AG04449 (cell line): ENCODE results near the gene PPP2R3B.

Source experiments
- CTCF ChIA-PET: fragments of 350-600 bp; formaldehyde crosslinking; extraction: SDS; loops from one replicate; lab custom pipeline; 2021; ENCODE audit warnings: antibody characterized with exemption; lab: Yijun Ruan, JAX
- POLR2A ChIA-PET: fragments of 400-600, 350-600 bp; formaldehyde crosslinking; extraction: SDS; loops from one replicate; lab custom pipeline; 2020; ENCODE audit warnings: antibody characterized with exemption, inconsistent platforms; lab: Yijun Ruan, JAX
- DNase-seq: peaks from one replicate; pipeline ENCODE4 v3.0.0-alpha.2; 2010; ENCODE audit warnings: low read depth, low spot score
- H3K4me3 ChIP-seq: 2 replicates; pipeline ENCODE4 v1.5.1; 2011; ENCODE audit warnings: low read depth, mild to moderate bottlenecking, control low read depth, low read length
- CTCF ChIP-seq: IDR thresholded peaks from one replicate; pipeline ENCODE4 v1.5.1; 2011; ENCODE audit warnings: mild to moderate bottlenecking, moderate library complexity, low read length, control low read depth, inconsistent platforms; ENCODE audit not compliant: insufficient read depth; ENCODE audit errors: missing control alignments

PPP2R3B gene

DNA sequence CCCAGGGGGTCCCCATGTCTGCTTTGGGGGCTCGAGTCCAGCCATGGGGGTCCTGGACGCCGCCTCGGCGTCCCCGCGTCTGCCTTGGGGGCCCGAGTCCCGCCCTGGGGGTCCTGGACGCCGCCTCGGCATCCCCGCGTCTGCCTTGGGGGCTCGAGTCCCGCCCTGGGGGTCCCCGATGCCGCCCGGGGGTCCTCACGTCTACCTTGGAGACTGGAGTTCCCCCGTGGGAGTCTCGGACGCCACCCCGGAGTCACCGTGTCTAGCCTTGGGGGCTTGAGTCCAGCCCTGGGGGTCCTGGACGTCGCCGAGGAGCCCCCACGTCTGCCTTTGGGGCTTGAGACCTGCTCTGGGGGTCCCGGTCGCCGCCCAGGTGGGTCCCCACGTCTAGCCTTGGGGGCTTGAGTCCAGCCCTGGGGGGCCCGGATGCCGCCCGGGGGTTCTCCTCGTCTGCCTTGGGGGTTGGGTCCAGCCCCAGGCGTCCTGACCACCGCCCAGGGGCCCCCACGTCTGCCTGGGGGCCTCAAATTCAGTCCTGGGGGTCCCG lies 67.1 kb downstream of the PPP2R3B start:
- peak overlapping the region; percentile 88 for H3K4me3 ChIP-seq
- POLR2A ChIA-PET = no interaction called here
- TF ChIP-seq CTCF = no peak
- no peak for DNase-seq
- CTCF ChIA-PET = no interaction called here

DNA sequence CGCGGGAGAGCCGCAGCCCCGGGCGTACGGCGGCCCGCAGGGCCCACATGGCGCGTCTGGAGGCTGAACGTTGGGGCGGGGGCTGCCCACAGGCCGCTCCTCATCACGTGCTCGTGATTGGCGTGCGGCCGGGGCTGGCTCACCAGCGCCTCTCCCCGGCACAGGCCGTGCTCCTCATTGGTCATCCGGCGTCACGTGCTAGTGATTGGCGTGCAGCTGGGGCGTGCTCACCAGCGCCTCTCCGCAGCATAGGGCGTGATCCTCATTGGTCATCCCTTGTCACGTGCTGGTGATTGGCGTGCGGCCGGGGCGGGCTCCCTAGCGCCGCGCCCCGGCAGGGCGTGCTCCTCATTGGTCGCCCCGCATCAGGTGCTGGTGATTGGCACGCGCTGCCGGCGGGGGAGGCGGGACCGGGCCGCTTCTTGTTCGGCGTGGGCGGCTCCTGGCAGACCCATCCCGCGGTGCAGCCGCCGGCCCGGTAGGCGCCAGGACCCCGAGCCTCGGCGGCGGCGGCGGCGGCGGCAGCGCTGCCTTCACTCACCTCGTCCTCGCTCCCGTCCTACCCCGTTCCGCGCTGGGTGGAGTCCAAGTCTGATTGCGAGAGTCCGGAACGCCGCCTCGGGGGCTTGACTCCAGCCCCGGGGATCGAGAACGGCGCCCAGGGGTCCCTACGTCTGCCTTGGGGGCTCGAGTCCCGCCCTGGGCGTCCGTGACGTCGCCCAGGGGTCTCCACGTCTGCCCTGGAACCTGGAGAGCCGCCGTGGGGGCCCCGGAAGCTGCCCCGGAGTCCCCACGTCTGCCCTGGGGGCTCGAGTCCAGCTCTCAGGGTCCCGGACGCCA lies 67.7 kb downstream of the PPP2R3B start, which contains the start of gene GTPBP6:
GTPBP6 (minus strand) TSS at position 58 of the 840 bp plus-strand sequence; CDS start at position 49, 9 bp downstream.
- CTCF ChIA-PET = no interaction called here
- DNase-seq = peak; percentile 97
- POLR2A ChIA-PET = no interaction called here
- TF ChIP-seq CTCF = peak; percentile 44
- H3K4me3 ChIP-seq = peak within 1 kb of the TSS; percentile 88

GRCh38 chrX:318068-318738 lies 68.5 kb downstream of the PPP2R3B start:
- DNase-seq = peak; percentile 85
- no peak for TF ChIP-seq CTCF
- POLR2A ChIA-PET = no interaction called here
- CTCF ChIA-PET = no interaction called here
- H3K4me3 ChIP-seq = peak overlapping the region; percentile 86

DNA sequence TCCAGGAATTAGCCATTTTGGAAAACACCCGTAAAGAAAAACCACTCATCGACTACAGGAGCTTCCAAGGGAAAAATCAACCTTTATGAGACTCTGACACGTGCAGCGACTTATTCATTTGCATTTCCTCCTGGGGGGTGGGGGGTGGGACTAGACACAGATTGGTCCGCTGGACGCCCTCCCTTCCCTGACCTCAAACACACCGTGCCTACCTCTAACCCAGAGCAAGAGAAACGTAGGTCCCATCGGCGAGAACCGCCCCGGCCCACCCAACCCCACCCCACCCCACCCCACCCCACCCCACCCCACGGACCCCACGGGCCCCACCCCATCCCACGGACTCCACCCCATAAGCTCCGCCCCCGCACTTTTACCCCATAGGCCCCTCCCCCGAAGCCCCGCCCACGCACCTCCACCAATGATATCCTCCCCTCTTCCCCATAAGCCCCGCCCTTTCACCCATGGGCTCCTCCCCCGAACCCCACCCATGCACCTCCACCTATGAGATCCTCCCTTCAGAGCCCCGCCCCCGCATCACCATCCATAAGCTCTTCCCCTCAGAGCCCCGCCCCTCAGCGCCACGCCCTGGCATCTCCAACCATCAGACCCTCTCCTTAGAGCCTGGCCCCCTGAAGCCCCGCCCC lies 69.2 kb downstream of the PPP2R3B start:
- peak; percentile 4 for DNase-seq
- ChIA-PET CTCF (no interaction called here), POLR2A (no interaction called here)
- peak overlapping the region; percentile 64 for H3K4me3 ChIP-seq
- no peak for TF ChIP-seq CTCF

GRCh38 chrX:316351-317325 lies 70.1 kb downstream of the PPP2R3B start:
- no peak for DNase-seq
- TF ChIP-seq CTCF = no peak
- CTCF ChIA-PET = no interaction called here
- POLR2A ChIA-PET = no interaction called here
- H3K4me3 ChIP-seq = no peak overlapping the region
